MM.1S (cell line): ENCODE results near the gene ACO2.

Experiments used
- DNase-seq: peaks from one replicate; pipeline ENCODE4 v3.0.0-alpha.2; 2015
- H2AFZ ChIP-seq: fragments of 300-600 bp; sonication (generic); 2 replicates; pipeline ENCODE4 v1.6.0; 2016; ENCODE audit warnings: antibody characterized with exemption, low read length
- H3F3A ChIP-seq: fragments of 300-600 bp; sonication (generic); 2 replicates; pipeline ENCODE4 v1.6.1; 2016; ENCODE audit warnings: mild to moderate bottlenecking, antibody characterized with exemption, low read length, moderate library complexity, mixed read lengths; ENCODE audit not compliant: insufficient read depth
- H3K27ac ChIP-seq: fragments of 300-600 bp; sonication (generic); 2 replicates; pipeline ENCODE4 v1.5.1; 2016; ENCODE audit warnings: mild to moderate bottlenecking, low read length
- H3K27me3 ChIP-seq: fragments of 300-600 bp; sonication (generic); replicated peaks from 2 replicates; pipeline ENCODE4 v1.6.0; 2016; ENCODE audit warnings: low read length; ENCODE audit not compliant: insufficient read depth
- H3K36me3 ChIP-seq: fragments of 300-600 bp; sonication (generic); replicated peaks from 2 replicates; pipeline ENCODE4 v1.6.1; 2016; ENCODE audit warnings: mild to moderate bottlenecking, low read length, mixed read lengths; ENCODE audit not compliant: insufficient read depth
- H3K4me1 ChIP-seq: fragments of 300-600 bp; sonication (generic); 2 replicates; pipeline ENCODE4 v1.6.1; 2016; ENCODE audit warnings: low read length, mixed read lengths
- H3K4me2 ChIP-seq: fragments of 300-600 bp; sonication (generic); 2 replicates; pipeline ENCODE4 v1.6.0; 2016; ENCODE audit warnings: low read depth, low read length
- H3K4me3 ChIP-seq: fragments of 300-600 bp; sonication (generic); 2 replicates; pipeline ENCODE4 v1.5.1; 2016; ENCODE audit warnings: low read length, mixed read lengths
- H3K79me2 ChIP-seq: fragments of 300-600 bp; sonication (generic); 2 replicates; pipeline ENCODE4 v1.6.1; 2016; ENCODE audit warnings: mixed run types, low read length, mixed read lengths
- H3K9ac ChIP-seq: fragments of 300-600 bp; sonication (generic); 2 replicates; pipeline ENCODE4 v1.6.1; 2016; ENCODE audit warnings: low read length, mixed read lengths
- H3K9me2 ChIP-seq: fragments of 300-600 bp; sonication (generic); replicated peaks from 2 replicates; pipeline ENCODE4 v1.6.1; 2016; ENCODE audit warnings: mild to moderate bottlenecking, low read length, mixed read lengths; ENCODE audit not compliant: insufficient read depth
- H3K9me3 ChIP-seq: fragments of 300-600 bp; sonication (generic); replicated peaks from 2 replicates; pipeline ENCODE4 v1.6.1; 2016; ENCODE audit warnings: mild to moderate bottlenecking, low read length, mixed read lengths; ENCODE audit not compliant: insufficient read depth
- H4K20me1 ChIP-seq: fragments of 300-600 bp; sonication (generic); 2 replicates; pipeline ENCODE4 v1.6.1; 2016; ENCODE audit warnings: mild to moderate bottlenecking, low read length, moderate library complexity, mixed read lengths; ENCODE audit not compliant: insufficient read depth
- EZH2 ChIP-seq: fragments of 300-600 bp; sonication (generic); optimal IDR thresholded peaks from 2 replicates; pipeline ENCODE3; 2017; ENCODE audit warnings: low read depth, mild to moderate bottlenecking, antibody characterized with exemption, low read length, mixed read lengths
- EZH2phosphoT487 ChIP-seq: fragments of 300-600 bp; sonication (generic); IDR thresholded peaks from 2 replicates; pipeline ENCODE4 v1.6.1; 2018; ENCODE audit warnings: antibody characterized with exemption, low read length
- TF ChIP-seq, protein P1 (sequence below): fragments of 300-600 bp; sonication (generic); IDR thresholded peaks from 2 replicates; pipeline ENCODE4 v1.5.1; 2016; ENCODE audit warnings: antibody characterized with exemption, low read length, mixed read lengths

ACO2 gene

DNA sequence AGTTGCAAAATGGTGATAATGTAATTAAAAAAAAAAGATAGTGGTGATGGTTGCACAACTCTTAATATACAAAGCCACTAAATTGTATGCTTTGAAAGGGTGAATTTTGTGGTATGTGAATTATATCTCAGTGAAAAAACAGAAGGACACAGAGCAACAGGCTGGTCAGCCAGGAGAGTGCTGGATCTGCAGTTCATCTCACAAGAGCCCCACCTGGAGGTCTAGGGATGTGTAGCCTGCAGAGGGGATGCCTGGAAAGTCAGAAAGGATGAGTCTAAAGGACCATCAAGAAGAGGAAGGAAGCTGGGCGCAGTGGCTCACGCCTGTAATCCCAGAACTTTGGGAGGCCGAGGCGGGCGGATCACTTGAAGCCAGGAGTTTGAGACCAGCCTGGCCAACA is 66.3 kb downstream of the ACO2 start:
- Histone ChIP-seq H3K9ac (no peak overlapping the region), H3K27ac (no peak overlapping the region), H3K36me3 (no peaks in the 10 kb centered on the region), H3K9me3 (no peaks in the 10 kb centered on the region), H3F3A (no peaks in the 10 kb centered on the region), H3K4me1 (no peaks in the 10 kb centered on the region), H3K4me2 (no peak overlapping the region), H3K4me3 (no peak overlapping the region), H3K79me2 (peaks cover 19% of the 10 kb centered on the region), H4K20me1 (no peaks in the 10 kb centered on the region), H3K9me2 (no peaks in the 10 kb centered on the region), H3K27me3 (no peaks in the 10 kb centered on the region), H2AFZ (no peak overlapping the region)
- TF ChIP-seq EZH2 (no peak), EZH2phosphoT487 (no peak)
- TF ChIP-seq, protein P1, sequence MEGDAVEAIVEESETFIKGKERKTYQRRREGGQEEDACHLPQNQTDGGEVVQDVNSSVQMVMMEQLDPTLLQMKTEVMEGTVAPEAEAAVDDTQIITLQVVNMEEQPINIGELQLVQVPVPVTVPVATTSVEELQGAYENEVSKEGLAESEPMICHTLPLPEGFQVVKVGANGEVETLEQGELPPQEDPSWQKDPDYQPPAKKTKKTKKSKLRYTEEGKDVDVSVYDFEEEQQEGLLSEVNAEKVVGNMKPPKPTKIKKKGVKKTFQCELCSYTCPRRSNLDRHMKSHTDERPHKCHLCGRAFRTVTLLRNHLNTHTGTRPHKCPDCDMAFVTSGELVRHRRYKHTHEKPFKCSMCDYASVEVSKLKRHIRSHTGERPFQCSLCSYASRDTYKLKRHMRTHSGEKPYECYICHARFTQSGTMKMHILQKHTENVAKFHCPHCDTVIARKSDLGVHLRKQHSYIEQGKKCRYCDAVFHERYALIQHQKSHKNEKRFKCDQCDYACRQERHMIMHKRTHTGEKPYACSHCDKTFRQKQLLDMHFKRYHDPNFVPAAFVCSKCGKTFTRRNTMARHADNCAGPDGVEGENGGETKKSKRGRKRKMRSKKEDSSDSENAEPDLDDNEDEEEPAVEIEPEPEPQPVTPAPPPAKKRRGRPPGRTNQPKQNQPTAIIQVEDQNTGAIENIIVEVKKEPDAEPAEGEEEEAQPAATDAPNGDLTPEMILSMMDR: peak; percentile 13; the same call in 1 of the 2 replicates
- DNase-seq: no peak

DNA sequence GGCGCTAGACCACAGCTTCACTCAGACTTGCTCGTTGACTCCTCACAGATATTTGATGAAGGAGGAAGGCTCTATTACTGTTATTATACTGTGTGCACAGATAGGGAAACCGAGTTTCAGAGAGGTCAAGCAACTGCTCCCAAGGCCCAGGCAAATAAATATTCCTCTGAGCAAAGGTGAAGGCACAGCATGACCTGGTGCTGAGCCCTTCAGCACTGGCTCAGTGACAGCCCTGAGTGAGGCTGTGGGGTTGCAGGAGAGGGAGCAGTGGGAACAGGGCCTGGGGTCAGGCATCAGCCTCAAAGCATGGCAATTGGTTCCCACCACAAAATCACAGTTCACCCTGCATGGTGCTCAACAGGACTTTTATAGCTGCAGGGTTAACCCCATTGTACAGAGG is 68.3 kb downstream of the ACO2 start:
- Histone ChIP-seq H3K9me2 (no peaks in the 10 kb centered on the region), H4K20me1 (no peaks in the 10 kb centered on the region), H3K4me2 (no peak overlapping the region), H3K36me3 (no peaks in the 10 kb centered on the region), H3K4me3 (no peak overlapping the region), H3F3A (no peaks in the 10 kb centered on the region), H3K27me3 (no peaks in the 10 kb centered on the region), H3K4me1 (no peaks in the 10 kb centered on the region), H3K9ac (no peak overlapping the region), H3K79me2 (peaks cover 31% of the 10 kb centered on the region), H2AFZ (no peak overlapping the region), H3K27ac (no peak overlapping the region), H3K9me3 (no peaks in the 10 kb centered on the region)
- TF ChIP-seq EZH2phosphoT487 (no peak), EZH2 (no peak)
- TF ChIP-seq, protein P1: no peak
- no peak for DNase-seq

DNA sequence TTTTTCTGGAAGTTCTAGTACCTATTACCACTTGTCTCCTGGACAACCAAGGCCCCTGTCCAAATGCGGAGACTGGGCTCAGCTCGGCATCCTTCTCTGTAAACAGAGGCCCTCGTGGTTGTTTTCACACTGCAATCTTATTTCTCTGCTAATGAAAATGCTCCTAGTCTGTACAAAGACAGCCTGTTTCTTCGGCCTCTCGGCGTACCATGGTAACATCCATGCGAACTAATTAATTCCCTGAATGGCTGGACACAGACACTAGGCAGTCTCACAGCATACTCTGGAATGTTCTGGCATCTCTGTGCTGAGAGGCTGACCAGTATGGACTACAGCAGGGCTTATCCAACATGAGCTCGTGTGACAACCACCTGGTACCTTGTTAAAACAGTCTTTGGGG is 69.7 kb downstream of the ACO2 start:
- H2AFZ ChIP-seq: no peak overlapping the region
- H3K4me2 ChIP-seq: no peak overlapping the region
- H3K36me3 ChIP-seq: no peaks in the 10 kb centered on the region
- no peaks in the 10 kb centered on the region for H3F3A ChIP-seq
- TF ChIP-seq, protein P1: no peak
- TF ChIP-seq EZH2phosphoT487 (no peak), EZH2 (no peak)
- H3K4me3 ChIP-seq: no peak overlapping the region
- H4K20me1 ChIP-seq: no peaks in the 10 kb centered on the region
- peaks cover 6% of the 10 kb centered on the region; the same call in 1 of the 2 replicates for H3K4me1 ChIP-seq
- H3K9me2 ChIP-seq: no peaks in the 10 kb centered on the region
- H3K27me3 ChIP-seq: no peaks in the 10 kb centered on the region
- no peak overlapping the region for H3K9ac ChIP-seq
- no peaks in the 10 kb centered on the region for H3K9me3 ChIP-seq
- no peak for DNase-seq
- H3K27ac ChIP-seq: no peak overlapping the region
- peaks cover 38% of the 10 kb centered on the region for H3K79me2 ChIP-seq
